Measurements from ENCODE around the gene C19orf33.
A peak's percentile ranks its signal among the peaks of the same experiment; 100 is the strongest.

C19orf33 gene

DNA sequence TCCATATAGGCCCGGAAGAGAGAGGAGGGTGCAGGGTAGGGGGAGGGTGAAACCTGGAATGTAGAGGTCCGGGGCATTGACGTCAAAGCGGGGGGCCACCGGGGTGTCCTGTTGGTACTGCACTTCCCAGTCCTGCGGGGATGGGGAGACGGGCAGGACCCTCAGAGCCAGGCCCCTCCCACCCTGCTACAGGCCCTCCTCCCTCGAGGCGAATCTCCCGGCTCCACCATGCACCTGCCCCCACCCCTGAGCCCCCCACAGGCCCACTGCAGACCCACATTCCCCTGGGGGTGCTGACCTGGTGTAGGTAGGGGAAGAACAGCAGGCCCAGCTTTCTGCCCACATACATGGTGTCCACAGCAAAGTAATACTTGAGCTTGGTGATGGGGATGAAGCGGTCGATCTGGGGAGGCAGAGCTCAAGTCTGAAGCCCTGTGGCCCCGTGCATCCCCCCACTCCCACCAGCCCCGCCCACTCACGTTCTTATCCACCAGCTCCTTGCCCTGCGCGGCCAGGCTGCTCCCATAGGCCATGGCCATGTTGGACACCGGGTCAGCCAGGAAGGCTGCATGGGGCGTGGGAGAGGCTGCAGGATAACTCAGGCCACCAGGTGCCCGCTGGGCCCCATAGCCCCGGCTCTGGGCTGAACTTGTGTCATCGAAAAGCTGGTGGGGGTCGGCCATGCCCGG is 5.0 kb downstream of the C19orf33 start:
- no peak for DNase-seq
- TF ChIP-seq GATA1 (IDR thresholded peaks at IDR 0.05; ENCODE audit: low read depth, low read length) (no peak), POLR2A (IDR thresholded peaks at IDR 0.05; ENCODE audit: low read length) (no peak)

DNA sequence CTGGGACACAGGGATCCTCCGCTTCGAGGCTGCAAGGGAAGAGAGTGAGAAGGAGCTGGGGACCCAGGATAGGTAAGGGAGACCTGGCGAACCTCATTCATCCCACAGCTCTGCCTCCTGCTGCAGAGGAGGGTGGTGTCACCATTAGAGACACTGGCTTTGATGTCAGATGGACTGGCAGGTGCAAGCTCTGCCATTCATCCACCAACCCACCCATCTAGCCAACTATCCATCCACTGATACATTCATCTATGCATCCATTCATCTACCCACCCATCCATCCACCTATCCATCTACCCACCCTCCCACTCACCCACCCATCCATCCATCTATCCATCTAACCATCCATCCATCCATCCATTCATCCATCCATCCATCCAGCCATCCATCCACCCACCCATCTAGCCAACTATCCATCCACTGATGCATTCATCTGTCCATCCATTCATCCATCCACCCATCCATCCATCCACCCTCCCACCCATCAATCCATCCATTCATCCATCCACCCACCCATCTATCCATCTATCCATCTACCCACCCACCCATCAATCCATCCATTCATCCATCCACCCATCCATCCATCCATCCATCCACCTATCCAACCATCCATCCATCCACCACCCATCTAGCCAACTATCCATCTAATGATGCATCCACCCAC is 5.7 kb downstream of the C19orf33 start:
- TF ChIP-seq GATA1 (IDR thresholded peaks at IDR 0.05; ENCODE audit: low read depth, low read length) (no peak), POLR2A (IDR thresholded peaks at IDR 0.05; ENCODE audit: low read length) (no peak)

DNA sequence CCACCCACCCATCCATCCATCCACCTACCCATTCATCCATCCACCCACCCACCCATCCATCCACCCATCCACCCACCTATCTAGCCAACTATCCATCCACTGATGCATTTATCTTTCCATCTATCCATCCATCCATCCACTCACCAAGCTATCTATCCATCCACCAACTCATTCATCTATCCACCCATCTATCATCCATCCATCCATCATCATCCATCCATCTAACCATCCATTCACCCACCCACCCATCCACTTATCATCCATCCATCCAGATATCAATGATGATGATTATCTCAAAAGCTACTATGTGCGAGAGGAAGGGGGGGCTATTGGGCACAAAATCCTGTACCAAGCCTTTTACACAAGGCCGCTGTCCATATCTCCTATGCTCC is 6.2 kb downstream of the C19orf33 start:
- no peak for DNase-seq

More for the DNA sequence above, 5.7 kb downstream of the C19orf33 start:
- DNase-seq = no peak

DNA sequence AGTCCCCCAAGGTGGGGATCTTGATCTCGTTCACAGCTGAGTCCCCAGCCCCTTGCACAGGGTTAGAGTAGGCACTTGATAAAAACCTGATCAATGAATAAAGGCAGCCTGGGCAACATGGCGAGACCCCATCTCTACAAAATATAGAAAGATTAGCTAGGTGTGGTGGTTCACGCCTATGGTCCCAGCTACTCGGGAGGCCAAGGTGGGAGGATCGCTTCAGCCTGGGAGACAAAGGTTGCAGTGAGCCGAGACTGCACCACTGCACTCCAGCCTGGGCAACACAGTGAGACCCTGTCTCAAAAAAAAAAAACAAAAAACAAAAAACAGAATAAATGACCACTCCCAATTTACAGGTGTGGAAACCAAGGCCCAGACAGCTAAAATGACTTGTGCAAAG is 6.9 kb downstream of the C19orf33 start:
- DNase-seq = no peak
- TF ChIP-seq GATA1 (IDR thresholded peaks at IDR 0.05; ENCODE audit: low read depth, low read length) (no peak), POLR2A (IDR thresholded peaks at IDR 0.05; ENCODE audit: low read length) (no peak)

More for the DNA sequence above, 6.2 kb downstream of the C19orf33 start:
- TF ChIP-seq GATA1 (IDR thresholded peaks at IDR 0.05; ENCODE audit: low read depth, low read length) = no peak
- TF ChIP-seq POLR2A (IDR thresholded peaks at IDR 0.05; ENCODE audit: low read length) = no peak

- TF ChIP-seq GATA1 (IDR thresholded peaks at IDR 0.05; ENCODE audit: low read depth, low read length) = no peak
- TF ChIP-seq POLR2A (IDR thresholded peaks at IDR 0.05; ENCODE audit: low read length) = peak; percentile 15
- DNase-seq = peak; percentile 99
Measured at GRCh38 chr19:38315657-38316476, 11.8 kb downstream of the C19orf33 start, which contains the start of gene YIF1B. TSS of gene YIF1B (minus strand) at chr19:38315947. CDS start at chr19:38315917, 30 bp downstream.

DNA sequence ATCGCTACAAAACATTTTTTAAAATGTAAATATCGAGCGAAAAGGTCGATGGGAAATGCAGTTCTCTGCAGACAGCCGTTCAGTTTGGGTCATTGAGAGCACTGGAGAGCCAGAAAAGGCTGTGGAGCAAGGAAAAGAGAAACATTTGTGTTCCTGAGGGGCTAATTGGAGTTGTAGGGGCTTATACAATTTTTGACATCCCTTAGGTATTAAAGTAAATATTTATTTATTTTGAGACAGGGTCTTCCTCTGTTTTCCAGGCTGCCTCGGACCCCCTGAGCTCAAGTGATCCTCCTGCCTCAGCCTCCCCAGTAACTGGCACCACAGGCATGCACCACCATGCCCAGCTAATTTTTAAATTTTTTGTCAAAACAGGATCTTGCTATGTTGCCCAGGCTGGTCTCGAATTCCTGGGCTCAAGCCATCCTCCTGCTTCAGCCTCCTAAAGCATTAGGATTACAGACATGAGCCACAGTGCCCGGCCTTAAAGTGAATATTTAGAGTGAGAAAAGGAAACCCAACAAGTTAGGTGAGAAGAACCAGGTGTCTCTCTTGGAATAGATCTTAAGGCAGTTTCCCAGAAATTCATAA is 12.5 kb downstream of the C19orf33 start:
- DNase-seq = no peak
- TF ChIP-seq POLR2A (IDR thresholded peaks at IDR 0.05; ENCODE audit: low read length) (peak; percentile 14), GATA1 (IDR thresholded peaks at IDR 0.05; ENCODE audit: low read depth, low read length) (no peak)

DNA sequence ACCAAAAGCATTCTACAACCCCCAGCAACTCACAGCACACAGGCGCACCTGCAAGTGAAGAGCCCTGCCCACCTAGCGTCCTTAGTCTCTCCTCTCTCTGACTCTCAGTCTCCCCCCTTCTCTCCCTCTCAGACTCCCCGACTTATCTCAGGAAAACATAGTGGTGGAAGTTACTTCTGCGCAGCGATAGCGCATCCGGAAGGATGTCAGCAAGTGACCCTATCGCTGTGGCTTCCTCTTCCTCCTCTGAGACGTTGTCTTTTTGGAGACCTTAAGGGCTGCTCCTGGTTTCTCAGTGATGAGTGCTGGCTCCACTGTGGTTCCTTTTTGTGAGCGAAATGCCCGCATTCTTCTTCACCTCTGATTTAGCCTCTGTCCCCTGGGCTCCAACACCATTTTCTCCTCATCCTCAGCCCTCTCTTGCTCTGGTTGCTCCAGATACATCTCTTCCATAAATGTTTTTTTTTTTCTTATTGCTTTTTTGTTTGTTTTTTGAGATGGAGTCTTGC is 13.1 kb downstream of the C19orf33 start:
- peak; percentile 92 to 96 for DNase-seq
- peak; percentile 52 for TF ChIP-seq POLR2A (IDR thresholded peaks at IDR 0.05; ENCODE audit: low read length)
- TF ChIP-seq GATA1 (IDR thresholded peaks at IDR 0.05; ENCODE audit: low read depth, low read length) = peak; percentile 78

DNA sequence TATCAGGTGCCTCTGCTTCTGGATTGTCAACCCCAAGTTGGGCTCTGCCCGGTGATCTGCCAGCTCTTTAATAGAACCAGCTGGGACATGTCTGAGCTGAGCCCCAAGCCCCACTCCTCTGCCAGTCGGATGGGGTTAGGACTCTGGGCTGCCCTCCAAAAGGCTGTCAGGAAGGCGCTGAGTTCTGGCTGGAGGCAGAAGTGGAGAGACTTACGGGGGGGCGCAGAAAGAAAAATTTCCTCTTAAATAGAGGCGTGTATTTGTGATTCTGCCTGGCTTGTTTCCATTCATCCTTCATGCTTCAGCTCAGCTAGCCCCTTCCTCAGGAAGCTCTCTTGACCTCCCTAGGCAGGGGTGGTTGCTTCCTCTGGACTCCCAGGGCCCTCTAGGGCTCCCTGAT is 14.6 kb downstream of the C19orf33 start:
- TF ChIP-seq GATA1 (IDR thresholded peaks at IDR 0.05; ENCODE audit: low read depth, low read length) (no peak), POLR2A (IDR thresholded peaks at IDR 0.05; ENCODE audit: low read length) (no peak)
- no peak for DNase-seq

DNA sequence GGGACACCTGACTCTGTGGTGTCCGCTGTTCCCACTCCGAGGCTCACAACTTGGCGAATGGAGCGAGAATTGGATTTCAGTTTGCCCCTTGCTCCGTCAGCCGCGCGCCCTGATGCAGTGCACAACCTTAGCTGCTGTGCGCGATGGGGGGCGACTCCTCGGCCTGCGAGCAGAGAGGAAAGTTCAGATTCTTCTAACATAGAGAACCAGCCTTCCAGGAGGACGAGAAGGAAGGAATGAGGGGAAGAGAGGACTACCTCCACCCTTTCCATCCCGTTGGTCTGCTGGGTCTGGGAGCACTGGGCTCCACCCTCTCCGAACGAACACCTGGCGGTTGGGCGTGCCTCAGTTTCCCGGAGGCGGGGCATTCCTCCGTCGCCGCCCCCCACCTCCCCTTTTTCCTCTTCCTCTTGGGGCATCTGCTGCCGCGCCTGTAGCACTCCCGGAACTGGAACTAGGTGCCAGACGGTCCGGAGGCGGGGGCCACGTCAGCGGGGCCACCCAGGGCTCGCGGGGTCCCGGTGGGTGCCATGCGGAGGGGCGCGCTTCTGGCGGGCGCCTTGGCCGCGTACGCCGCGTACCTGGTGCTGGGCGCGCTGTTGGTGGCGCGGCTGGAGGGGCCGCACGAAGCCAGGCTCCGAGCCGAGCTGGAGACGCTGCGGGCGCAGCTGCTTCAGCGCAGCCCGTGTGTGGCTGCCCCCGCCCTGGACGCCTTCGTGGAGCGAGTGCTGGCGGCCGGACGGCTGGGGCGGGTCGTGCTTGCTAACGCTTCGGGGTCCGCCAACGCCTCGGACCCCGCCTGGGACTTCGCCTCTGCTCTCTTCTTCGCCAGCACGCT is 15.6 kb downstream of the C19orf33 start, which contains the start of gene KCNK6:
KCNK6 (plus strand) TSS at position 425 of the 838 bp plus-strand sequence; CDS start at position 531, 106 bp downstream.
- TF ChIP-seq POLR2A (IDR thresholded peaks at IDR 0.05; ENCODE audit: low read length) (peak; percentile 47), GATA1 (IDR thresholded peaks at IDR 0.05; ENCODE audit: low read depth, low read length) (no peak)

GRCh38 chr19:38320969-38321339 is 16.9 kb downstream of the C19orf33 start:
- TF ChIP-seq GATA1 (IDR thresholded peaks at IDR 0.05; ENCODE audit: low read depth, low read length) = no peak
- TF ChIP-seq POLR2A (IDR thresholded peaks at IDR 0.05; ENCODE audit: low read length) = no peak
- no peak for DNase-seq

More for the DNA sequence above, 15.6 kb downstream of the C19orf33 start, which contains the start of gene KCNK6:
- peak; percentile 62 to 69 for DNase-seq

DNA sequence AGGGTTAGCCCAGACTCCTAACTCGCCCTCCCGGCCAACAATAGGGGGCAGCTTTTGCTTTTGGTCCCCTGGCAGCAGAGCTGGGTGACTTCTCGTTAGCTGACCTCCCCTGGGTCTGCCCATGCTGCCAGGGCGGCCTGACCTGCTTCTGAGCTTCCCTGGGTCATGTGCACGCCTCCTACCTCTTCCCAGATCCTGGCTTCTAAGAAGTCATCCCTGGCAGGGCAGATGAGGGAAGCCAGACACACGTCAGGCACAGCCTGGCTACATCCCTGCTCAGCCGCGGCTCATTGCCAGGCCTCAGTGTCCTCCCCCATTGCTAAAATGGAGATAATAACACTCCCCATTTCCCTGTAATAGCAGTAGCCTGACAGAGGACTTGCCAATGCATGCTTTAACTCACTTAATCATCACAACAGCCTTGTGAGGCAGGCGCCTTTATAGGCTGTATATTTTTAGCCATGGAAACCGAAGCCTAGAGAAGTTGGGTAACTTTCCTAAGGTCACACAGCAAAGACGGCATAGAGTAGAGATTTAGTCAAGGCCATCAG is 17.7 kb downstream of the C19orf33 start:
- DNase-seq = no peak
- no peak for TF ChIP-seq POLR2A (IDR thresholded peaks at IDR 0.05; ENCODE audit: low read length)
- TF ChIP-seq GATA1 (IDR thresholded peaks at IDR 0.05; ENCODE audit: low read depth, low read length) = no peak

DNA sequence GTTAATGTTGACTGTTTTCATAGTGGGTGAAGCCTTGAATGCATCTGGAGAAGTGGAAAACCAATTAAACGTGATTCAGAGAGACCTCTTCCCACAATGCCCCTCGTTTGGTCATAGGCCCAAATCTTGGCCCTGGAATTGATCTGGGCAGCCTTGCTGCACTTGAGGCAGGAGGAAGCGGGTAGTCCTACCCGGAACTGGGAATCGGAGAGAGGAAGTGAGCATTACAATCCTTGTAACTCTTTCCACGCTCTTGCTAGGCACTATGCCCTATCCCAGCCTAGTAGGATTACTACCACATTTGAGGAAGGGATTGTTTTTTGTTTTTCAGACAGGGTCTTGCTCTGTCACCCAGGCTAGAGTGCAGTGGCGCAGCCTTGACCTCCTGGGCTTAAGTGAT is 19.2 kb downstream of the C19orf33 start:
- no peak for TF ChIP-seq GATA1 (IDR thresholded peaks at IDR 0.05; ENCODE audit: low read depth, low read length)
- TF ChIP-seq POLR2A (IDR thresholded peaks at IDR 0.05; ENCODE audit: low read length) = no peak
- DNase-seq = no peak
